HG02610 (cell line): ENCODE results near the gene ABHD6.

Experiments
- ATAC-seq: cut with Tn5 transposase; IDR thresholded peaks from one replicate; pipeline ENCODE4 v1.9.1; 2021; ENCODE audit warnings: mild to moderate bottlenecking, moderate library complexity; ENCODE audit not compliant: unreplicated experiment

ABHD6 gene

DNA sequence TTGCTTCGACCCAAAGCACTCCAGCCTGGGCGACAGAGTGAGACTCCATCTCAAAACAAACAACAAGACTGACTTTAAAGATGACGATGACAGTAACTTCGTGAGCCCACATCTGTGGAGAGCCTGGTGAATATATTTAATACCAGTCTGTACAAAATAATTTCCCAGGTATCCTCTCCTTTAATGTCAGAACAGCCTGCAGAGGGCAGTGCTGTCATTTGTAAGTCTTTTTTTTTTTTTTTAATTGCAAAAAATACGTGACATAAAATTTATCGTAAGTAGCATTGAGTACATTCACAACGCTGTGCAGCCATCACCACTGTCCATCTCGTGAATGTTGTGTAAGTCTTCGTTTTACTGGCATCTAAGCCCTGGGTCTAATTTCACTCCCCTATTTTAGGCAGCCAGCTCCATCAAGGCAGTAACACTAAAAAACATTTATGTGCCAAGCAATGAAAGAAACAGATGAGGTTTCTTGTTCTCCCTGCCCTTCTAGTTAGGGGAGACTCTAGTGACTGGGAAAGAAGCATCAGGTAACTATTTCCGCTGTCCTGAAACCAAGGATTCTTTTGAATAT is 70.1 kb downstream of the ABHD6 start:
- no peak for ATAC-seq

DNA sequence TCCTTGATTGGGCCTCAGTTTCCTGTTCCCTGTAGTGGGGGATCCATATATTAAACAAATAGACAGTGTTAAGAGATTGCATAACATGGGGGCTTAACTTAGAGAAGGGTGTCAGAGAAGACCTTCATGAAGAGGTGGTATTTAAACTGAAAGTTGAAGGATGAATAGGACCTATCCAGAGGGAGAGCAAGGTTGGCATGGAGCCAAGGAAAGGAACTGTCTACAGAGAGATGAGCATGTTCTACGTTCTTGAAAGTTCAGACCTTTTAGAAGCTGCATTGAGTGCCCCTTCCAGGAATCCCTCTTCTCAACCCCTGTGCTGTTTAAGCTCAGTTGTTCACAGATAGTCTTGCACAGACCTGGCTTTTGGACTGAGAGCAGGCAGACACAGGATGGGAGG is 71.1 kb downstream of the ABHD6 start:
- ATAC-seq = no peak

DNA sequence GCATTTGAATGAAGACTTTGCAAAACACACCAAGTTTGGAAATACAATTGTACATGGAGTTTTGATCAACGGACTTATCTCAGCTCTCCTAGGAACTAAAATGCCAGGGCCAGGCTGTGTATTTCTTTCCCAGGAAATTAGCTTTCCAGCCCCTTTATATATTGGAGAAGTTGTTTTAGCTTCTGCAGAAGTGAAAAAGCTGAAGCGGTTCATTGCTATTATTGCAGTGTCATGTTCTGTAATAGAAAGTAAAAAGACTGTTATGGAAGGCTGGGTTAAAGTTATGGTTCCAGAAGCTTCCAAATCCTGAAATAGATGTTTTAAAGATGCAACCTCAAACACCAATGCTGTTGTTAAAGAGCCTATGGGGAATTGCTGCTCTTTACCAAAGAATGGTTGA is 80.2 kb downstream of the ABHD6 start:
- no peak for ATAC-seq

DNA sequence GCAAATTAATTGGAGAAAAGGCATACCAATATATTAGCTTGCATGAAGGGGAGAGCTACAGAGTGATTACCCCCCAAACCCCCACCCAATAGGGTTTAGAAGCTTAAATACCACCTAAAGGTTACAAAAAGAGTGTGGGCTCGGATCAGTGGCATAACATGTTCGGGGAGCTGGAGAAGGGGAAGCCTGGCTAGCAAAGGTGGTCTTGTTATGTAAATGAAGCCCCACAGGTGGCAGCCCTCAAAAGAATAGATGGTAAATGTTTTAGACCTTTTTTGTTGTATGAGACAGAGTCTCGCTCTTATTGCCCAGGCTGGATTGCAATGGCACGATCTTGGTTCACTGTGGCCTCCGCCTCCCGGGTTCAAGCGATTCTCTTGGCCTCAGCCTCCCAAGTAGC is 84.2 kb downstream of the ABHD6 start:
- ATAC-seq = no peak

DNA sequence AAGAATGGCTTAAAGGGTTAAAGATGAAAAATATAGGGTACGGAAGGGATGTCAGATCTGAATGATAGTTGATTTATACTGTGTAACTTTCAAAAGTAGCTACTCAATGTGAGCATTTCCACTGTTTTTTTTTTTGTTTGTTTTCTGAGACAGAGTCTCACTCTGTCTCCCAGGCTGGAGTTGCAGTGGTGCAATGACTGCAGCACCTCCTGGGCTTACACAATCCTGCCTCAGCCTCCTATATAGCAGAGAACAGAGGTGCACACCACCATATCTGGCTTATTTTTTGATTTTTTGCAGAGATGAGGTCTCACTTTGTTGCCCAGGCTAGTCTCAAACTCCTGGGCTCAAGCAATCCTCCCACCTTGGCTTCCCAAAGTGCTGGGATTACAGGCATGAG is 85.2 kb downstream of the ABHD6 start:
- no peak for ATAC-seq

DNA sequence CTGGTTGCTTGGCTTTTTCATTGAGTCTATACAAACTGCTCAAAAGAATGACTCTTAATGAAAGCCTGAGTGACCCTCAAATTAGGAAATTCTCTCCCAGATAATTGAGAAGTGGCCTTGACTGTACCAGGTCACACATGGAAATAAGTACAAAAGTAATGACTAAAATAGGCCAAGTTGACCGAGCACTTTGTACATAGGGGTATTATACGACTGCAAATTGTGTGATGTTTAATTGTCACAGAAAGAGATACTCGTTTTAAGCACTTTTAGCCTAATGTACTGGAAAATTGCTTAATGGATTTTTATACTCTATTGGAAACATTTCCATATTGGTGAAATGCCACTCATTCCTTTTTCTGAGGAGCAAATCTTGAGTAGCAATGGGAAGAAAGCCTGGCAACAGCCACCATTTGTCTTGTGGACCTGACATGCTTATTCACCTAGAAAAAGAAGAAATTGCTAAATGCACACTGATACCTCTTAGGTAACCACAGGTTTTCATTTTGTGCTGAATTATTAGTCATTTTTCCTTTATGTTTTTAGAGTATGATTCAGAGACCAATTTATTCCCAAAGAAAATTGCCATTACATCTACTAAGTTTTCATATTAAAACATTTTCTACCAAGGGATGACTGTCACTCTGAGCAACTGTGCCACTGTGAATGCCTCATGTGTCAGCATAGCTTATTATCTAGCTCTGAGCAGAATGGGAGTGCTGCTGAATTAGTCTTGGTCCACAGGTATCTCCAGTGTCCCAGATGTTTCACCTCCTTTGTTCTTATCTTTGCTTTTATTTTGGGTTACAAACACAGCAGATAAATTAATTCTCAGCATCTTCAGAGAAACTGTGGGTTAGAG is 86.2 kb downstream of the ABHD6 start:
- peak; percentile 37 for ATAC-seq

DNA sequence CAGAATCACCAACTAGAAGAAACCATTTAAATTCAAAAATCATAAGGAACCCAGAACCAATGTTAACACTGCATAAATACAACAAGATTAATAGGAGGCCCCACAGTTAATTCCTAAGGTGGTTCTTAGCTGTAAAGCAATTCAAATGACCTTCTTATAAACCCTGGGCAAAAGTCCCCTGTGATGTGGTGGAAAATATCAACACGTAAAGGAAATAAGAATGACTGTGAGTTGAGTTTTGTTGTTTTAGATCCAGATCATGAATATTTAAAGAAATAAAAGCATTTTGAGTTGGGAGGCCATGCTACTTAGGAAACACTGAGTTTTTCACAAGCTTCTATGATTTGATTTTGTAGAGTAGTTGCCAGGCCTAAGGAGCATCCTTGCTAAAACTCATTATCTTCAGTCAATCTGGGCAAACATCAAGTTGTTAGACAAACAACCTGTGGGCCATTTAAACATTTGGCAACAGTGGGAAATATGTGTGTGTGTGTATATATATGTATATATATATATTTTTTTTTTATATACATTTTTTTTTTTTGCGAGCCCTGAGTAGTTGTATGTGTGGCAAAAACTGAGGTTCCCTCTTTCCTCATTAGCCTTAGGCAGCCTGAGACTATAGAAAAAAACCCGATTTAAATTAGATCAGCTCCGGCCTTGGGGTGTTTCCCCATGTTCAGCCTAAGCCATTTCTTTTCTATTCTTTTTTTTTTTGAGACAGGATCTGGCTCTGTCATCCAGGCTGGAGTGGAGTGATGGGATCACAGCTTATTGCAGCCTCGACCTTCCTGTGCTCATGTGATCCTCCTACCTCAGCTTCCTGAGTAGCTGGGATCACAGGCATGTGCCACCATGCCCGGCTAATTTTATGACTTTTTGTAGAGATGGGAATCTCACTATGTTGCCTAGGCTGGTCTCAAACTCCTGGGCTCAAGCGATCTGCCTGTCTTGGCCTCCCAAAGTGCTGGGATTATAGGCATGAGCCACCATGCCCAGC is 87.1 kb downstream of the ABHD6 start:
- ATAC-seq = peak; percentile 38

DNA sequence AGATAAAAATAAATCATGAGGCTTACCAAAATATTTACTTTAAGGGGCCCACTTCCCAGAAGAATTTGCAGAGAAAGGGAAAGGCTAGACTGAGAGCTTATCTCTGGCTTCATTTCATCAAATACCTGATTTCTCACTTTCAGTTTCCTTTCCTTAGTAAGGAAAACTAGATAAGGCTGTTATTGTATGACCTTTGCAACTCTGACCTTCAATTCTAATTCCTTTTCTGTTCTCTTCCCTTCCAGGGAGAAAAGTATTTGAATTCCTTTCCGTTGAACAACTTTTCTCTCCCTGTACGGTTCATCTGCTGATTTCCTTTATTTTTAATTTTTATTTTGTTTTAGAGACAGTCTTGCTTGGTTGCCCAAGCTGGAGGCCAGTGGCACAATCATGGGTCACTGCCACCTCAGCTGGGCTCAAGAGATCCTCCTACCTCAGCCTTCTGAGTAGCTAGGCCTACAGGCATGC is 88.0 kb downstream of the ABHD6 start:
- no peak for ATAC-seq

DNA sequence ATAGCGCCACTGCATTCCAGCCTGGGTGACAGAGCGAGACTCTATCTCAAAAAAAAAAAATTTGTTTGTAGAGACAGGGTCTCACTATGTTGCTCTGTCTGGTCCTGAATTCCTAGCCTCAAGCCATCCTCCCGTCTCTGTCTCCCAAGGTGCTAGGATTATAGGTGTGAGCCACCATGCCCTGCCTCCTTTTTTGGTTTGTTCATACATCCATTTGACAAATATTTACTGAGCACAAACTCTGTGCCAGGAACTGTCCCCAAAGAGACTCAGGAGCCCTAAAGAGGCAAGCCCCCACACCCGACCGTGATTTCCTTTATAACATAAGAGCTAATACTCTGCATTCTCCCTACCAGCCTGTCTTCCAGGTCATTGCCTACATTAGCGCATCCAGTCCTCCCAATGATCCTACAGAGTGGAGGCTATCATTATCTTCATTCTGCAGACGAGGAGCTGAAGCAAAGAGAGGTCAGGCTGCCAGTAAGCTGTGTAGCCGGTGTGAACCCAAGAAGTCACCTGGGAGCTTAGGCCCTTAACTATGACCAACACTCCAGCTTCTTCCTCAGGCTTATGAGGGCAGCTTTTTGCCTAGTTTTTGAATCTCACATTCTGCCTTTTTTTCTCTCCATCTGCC is 88.8 kb downstream of the ABHD6 start:
- no peak for ATAC-seq

DNA sequence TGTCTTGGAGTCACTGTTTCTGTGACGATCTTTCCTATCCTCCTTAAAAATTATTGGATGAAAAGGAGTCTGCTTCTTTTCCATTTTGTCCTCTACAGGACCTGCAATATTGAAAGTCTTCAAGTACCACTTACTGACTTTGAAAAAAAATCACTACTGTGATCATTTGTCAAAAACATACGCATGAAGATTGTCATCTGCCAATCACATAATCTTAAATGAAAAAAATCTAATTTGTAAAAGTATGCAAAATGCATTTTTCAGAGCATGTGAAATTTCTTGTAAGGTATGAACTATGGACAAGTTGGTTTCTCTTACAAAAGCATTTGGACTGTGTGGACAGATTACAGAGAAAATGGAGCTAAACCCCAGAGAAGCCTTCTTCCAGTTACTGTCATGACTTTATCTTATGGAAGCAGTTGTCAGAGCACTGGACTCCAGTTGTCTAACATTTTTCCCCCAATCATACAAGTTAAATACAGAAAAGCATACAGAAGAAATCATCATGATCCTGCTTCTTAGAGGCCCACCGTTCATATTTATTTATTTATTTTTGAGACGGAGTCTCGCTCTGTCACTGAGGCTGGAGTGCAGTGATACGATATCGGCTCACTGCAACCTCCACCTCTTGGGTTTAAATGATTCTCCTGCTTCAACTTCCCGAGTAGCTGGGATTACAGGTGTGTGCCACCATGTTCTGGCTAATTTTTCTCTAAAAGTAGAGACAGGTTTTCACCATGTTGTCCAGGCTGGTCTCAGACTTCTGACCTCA is 91.7 kb downstream of the ABHD6 start:
- no peak for ATAC-seq

DNA sequence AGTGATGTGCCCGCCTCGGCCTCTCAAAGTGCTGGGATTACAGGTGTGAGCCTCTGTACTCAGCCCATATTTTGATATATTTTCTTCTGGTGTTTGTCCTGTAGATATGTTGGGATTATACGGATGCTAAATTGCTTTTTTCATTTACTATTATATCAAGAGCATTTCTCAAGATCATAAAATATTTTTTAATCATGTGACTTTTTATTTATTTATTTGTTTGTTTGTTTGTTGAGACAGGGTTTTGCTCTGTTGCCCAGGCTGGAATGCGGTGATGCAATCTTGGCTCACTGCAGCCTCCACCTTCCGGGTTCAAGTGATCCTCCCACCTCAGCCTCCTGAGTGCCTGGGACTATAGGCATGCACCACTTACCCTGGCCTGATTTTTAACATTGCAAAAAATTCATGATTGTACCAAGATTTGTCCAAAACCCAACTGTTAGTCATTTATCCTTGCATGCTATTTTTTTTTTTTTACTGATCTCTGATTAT is 92.4 kb downstream of the ABHD6 start:
- no peak for ATAC-seq

DNA sequence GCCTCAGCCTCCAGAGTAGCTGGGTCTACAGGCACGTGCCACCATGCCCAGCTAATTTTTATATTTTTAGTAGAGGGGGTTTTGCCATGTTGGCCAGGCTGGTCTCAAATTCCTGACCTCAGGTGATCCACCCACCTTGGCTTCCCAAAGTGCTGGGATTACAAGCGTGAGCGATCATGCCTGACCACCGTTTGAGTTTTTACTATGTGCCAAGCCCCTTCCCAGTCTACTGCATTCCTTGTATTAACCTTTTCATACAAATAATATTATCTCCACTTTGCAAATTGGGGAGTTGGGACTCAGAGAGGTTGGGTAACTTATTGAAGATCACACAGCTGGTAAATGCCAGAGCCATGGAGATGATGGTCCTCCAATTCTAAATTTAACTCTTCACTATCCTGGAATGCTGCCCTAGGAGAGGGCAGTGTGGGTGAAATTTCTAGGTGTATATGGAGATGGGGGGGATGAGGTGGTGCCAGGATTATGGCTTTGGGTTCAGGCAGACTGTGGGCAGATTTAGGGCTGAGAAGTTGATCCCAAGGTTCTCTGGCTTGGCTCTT is 94.1 kb downstream of the ABHD6 start:
- ATAC-seq = no peak

DNA sequence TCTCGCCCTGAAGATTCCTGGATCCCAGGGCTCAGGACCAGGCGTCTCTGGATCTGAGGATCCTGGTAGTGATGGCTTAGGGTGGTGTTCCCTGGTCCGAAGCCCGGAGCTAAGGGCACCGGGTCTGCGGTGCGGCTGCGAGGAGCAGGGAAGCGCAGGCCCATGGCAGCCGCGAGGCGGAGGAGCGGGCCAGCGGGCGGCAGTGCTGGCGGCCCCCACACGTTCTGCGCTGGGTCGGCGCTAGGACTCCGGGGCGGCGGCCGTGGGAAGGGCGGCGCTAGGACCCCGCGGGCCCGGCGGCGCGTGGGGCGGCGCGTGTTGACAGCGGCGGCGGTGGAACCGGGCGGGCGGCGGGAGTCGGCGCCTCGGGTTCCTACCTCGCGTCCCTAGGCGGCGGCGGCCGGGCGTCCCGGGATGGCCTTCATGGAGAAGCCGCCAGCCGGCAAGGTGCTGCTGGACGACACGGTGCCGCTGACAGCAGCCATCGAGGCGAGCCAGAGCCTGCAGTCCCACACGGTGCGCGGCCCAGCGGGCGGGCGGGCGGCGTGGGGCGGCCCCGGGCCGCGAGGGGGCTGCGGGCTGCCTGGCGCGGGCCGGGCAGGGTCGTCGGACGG is 95.1 kb downstream of the ABHD6 start, which contains the start of gene PXK:
PXK (plus strand) TSS at position 318 of the 614 bp plus-strand sequence; CDS start at position 415, 97 bp downstream.
- ATAC-seq = peak; percentile 95

DNA sequence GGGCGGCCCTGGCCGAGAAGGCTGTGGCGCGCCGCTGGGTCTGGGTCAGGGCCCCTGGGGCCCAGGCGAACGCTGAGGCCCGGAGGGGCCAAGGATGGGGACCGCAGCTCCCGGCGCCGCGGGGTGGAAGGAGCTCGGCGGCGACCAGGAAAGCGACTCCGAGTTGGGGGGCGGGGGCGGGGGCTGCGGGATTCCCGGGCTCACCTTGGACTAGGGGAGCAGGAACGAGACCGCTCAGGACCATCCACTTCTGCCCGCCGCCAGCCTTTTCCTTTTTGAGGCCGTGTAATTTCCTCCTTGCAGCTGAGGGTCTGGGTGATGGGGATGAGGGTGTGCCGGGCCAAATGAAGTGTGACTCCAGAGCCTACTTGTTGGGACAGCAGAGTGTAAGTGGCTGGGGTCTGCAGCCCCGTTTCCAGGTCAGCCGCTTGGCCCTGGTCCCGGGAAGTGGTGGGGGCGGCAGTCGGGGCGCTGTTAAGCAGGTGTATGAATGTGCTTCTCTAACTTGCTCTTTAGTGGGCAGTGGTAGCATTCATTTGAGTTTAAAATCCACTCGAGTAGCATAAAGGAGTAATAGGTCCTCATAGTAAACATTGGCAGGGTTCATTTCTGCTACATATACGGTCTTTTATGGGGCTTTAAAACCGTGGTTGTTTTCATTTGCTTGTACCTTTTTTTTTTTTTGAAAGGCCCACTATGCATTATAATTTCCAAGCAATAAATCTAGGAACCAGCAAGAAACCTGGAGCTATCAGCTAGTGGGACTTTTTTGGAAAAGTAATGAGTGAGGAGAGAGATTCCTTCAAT is 95.8 kb downstream of the ABHD6 start:
- peak; percentile 28 for ATAC-seq

DNA sequence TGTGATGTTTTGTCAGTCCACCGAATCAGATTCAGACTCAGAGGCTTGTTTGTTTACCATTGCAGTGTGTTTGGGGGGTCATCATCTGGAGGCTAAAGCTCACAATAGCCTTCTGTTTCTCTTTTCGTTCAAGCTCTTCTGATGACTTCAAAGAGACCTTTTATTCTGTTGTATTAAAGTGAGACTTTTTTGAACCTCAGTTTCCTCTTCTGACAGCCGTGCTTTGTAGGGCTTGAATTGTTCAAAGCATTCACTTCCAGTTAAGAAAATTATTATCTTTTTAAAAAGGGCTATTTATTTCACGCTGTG is 96.4 kb downstream of the ABHD6 start:
- ATAC-seq = no peak

DNA sequence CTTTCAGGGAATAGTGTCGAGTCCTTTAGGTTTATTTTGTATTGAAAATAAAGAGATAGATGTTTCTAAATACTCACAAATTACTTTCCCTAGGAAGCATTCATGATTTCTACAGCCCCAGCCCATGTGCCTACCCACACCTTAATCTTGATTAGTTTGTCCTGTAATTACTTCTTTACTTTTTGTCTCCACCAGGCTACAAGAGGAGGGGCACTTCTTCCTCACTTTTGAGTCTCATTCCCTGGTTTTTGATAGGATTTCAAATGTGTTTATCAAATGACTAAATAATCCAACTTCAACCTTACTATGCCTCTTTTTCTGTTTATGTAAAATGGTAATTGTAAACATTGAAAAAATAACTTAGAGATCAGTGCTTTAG is 96.9 kb downstream of the ABHD6 start:
- ATAC-seq = no peak

DNA sequence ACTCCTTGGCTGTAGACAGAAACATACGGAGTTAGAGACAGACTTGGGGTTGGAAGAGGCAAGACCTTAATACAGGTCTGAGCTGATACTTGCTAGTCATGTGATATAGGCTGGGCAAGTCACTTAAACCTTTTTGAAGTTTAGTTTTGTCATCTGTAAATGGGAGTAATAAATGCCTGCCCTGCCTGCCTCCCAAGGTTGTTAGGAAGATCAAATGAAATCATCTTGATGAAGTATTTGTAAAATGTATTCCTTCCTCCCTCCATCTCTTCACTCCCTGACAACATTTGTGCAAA is 98.0 kb downstream of the ABHD6 start:
- no peak for ATAC-seq

DNA sequence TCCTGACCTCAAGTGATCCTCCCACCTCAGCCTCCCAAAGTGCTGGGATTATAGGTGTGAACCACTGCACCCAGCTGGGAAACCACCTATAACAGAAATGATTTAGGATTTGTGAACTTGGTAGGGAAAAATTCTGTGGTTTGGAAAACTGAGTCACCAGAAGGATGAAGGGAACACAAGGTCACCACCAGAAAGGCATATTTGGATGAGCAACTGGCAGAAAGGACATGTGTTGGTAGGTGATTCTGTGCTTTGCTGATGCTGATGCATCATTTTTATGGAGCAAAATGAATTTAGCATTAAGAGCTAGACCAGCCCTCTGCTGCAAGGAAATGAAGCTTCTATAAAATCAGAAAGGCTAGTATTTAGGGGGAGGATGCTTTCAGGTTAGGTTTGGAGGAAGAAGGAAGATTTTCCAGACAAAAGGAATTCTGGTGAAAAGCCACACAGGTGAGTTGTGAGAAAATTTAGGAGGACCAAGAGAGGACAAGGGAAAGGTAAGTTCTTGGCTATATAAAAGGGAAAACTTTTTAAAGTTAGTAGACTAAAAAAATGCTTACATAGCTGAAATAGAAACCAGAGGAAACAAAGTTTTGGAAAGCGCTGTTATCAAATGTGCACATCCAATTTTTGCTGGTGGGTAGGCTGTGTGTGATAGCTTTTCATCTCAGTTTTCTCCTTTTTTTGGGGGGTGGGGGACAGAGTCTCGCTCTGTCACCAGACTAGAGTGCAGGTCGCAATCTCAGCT is 98.7 kb downstream of the ABHD6 start:
- no peak for ATAC-seq
